A549 treated with GW870086 at 1 μM for 4 hours (cell line): ENCODE measurements around the gene TNRC18. TPM values are rescaled to one million over a fixed set of nuclear protein-coding genes. Genes with fewer than 3 reads are reported as not detected.

Experiments
- total RNA-seq: library from RNA; stranded (reverse); fragments of 200-300 nt; extraction: Qiagen RNA extraction; gene quantifications from 5 replicates; pipeline ENCODE4 v1.2.3, GENCODE V29; 2022; ENCODE audit warnings: low read depth

The TNRC18 gene
- 33.6 to 48.2 TPM (median 43.9 TPM) in 5 replicates for total RNA-seq

DNA sequence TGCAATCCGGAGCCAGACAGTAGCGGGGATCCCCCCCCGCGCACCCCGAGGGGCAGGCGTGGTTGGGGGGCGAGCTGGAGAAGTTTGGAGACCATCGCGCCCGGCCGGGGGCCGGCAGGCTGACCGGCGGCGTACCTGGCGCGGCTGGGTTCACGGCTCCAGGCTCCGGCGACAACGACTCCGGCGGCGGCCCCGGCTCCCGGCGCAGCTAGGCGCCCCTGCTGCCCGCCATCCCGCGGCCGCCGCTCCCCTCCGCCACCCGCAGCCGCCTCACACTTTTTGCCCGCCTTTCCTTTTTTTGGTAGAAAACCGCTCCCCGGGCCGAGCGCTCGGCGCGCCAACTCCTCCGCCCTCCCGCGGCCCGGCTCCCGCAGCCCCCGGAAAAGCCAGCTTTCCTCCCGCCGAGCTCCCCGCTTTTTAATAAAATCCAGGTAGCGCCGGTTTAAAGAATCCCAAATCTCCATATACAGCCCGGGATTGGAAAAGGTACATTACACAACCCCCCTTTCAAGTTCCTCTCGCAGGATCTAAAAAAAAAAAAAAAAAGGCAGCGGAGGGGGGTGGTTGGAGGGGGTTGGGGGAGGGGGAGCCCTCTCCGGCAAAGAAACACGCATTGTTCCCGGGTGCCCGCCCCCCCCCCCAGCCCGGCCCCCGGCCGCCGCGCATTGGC is at the start of gene TNRC18:
Gene TNRC18, minus strand, starts transcription at position 529 of the 670 bp plus-strand sequence. CDS start 2,588 bp downstream, outside the sequence.

DNA sequence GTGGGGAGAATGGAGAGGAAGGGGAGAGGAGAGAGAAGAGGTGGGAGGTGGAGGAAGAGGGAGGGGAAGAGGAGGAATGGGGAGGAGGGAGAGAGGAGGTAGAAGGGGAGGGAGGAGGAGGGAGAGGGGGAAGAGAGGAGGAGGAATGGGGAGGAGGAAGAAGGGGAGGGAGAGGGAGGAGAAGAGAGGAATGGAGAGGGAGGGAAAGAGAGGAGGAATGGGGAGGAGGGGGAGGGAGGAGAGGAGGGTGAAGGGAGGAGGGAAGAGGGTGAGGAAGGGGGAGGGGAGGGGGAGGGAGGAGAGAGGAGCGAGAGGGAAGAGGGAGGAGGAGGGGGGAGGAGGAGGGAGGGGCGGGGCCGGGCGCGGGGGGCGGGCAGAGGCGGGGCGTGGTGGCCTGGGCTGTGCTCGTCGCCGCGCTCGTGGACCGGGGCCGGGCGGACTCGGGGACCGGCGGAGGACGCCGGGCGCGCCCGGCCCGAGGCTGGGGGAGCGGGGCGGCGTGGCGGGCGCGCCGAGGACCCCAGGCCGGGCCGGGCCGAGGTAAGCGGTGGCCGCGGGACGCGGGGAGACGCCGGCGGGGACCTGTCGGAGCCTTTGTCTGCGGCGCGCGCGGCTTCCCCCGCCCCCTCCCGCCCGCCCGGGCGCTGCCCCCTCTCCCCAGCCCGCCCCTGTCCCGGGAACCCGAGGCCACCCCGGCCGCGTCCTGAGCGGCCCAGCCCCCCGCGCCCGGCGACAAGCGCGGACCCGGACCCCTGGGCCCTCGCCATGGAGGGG is 140.9 kb downstream of the TNRC18 start, which contains the start of gene SLC29A4:
Gene SLC29A4, plus strand, starts transcription at position 401 of the 774 bp plus-strand sequence. CDS start 4,874 bp downstream, outside the sequence.

Other genes starting within 250 kb of the TNRC18 start
- 44.0 to 54.6 TPM (median 52.3 TPM) in 5 replicates for gene WIPI2, start 233.6 kb downstream of the TNRC18 start, total RNA-seq
- 8.9 to 17.5 TPM (median 13.5 TPM) in 5 replicates for gene SLC29A4, start 140.9 kb downstream of the TNRC18 start, total RNA-seq
- 10.0 to 13.3 TPM (median 12.9 TPM) in 5 replicates for gene FBXL18, start 90.0 kb upstream of the TNRC18 start, total RNA-seq
- gene ACTB, start 106.8 kb upstream of the TNRC18 start, total RNA-seq = 4,068 to 4,612 TPM (median 4,324 TPM) in 5 replicates
- gene FSCN1, start 169.0 kb upstream of the TNRC18 start, total RNA-seq = 268 to 336 TPM (median 318 TPM) in 5 replicates